GM12878 (cell line): ENCODE results near the gene CCDC88A. TPM values are rescaled to one million over a fixed set of nuclear protein-coding genes. Genes with fewer than 3 reads are reported as not detected.

Experiments
- BMI1 ChIP-seq: fragments of 450-650 bp; IDR thresholded peaks from 2 replicates; pipeline ENCODE4 v1.6.1; 2016; ENCODE audit warnings: mild to moderate bottlenecking, moderate library complexity, borderline replicate concordance
- EP300 ChIP-seq, 2 experiments: fragments of 150-350 bp in 1 of 2; IDR thresholded peaks; 2 replicates each; pipeline ENCODE4 v1.6.1; 2011 to 2012; ENCODE audit warnings: low read depth in 2 of 2, low read length in 2 of 2, borderline replicate concordance in 1 of 2, improper control_type of control experiment in 1 of 2, inconsistent platforms in 1 of 2; ENCODE audit not compliant: control insufficient read depth in 1 of 2
- FOS ChIP-seq: IDR thresholded peaks from 3 replicates; pipeline ENCODE4 v1.6.1; 2011; ENCODE audit warnings: borderline replicate concordance; ENCODE audit not compliant: insufficient read length; ENCODE audit errors: extremely low read depth
- MEF2B ChIP-seq: fragments of 450-650 bp; IDR thresholded peaks from 2 replicates; pipeline ENCODE4 v1.6.1; 2018; ENCODE audit warnings: mild to moderate bottlenecking, moderate library complexity; ENCODE audit not compliant: partially characterized antibody, poor library complexity, severe bottlenecking
- MYC ChIP-seq: IDR thresholded peaks from 2 replicates; pipeline ENCODE4 v1.6.1; 2011; ENCODE audit warnings: mild to moderate bottlenecking, low read length, moderate library complexity, inconsistent platforms; ENCODE audit not compliant: insufficient read depth, insufficient replicate concordance, insufficient read length, severe bottlenecking
- NR2C1 ChIP-seq: fragments of 450-650 bp; IDR thresholded peaks from 2 replicates; pipeline ENCODE4 v1.6.1; 2017; ENCODE audit warnings: antibody characterized with exemption, mild to moderate bottlenecking, moderate library complexity
- RAD51 ChIP-seq: fragments of 450-650 bp; IDR thresholded peaks from 2 replicates; pipeline ENCODE4 v1.6.1; 2016; ENCODE audit warnings: moderate library complexity, mild to moderate bottlenecking, inconsistent platforms
- SMAD5 ChIP-seq: IDR thresholded peaks from 2 replicates; pipeline ENCODE4 v1.6.1; 2016; ENCODE audit warnings: antibody characterized with exemption, low read depth
- STAT3 ChIP-seq: IDR thresholded peaks from 2 replicates; pipeline ENCODE4 v1.6.1; 2011; ENCODE audit warnings: low read depth, low read length, improper control_type of control experiment
- SUPT20H ChIP-seq: IDR thresholded peaks from 2 replicates; pipeline ENCODE4 v1.6.1; 2011; ENCODE audit warnings: low read depth, mild to moderate bottlenecking, low read length, moderate library complexity, borderline replicate concordance; ENCODE audit not compliant: control insufficient read depth
- SUZ12 ChIP-seq: fragments of 200-600 bp; sonication (generic); IDR thresholded peaks from one replicate; pipeline ENCODE4 v1.6.1; 2018; ENCODE audit warnings: antibody characterized with exemption, mild to moderate bottlenecking; ENCODE audit not compliant: unreplicated experiment
- TAF1 ChIP-seq: IDR thresholded peaks from 2 replicates; pipeline ENCODE4 v1.6.1; 2011; ENCODE audit warnings: mild to moderate bottlenecking, low read depth, low read length, borderline replicate concordance
- ZNF622 ChIP-seq: fragments of 450-650 bp; IDR thresholded peaks from 2 replicates; pipeline ENCODE4 v1.6.1; 2017; ENCODE audit warnings: mild to moderate bottlenecking, inconsistent platforms
- polyA plus RNA-seq, 11 experiments: library from polyadenylated mRNA; depleted of rRNA in 4 of 11; unstranded in 6 of 11; stranded (reverse) in 5 of 11; fragments of >200 nt; fragmentation: Nextera tagmentation in 4 of 11; fragmentation: Illumina TruSeq in 1 of 11; extraction: Ambion mirVana in 4 of 11; extraction: Trizol in 1 of 11; gene quantifications; 1 replicate in 1 of 11; 2 replicates in 10 of 11; pipeline versions ENCODE4 v1.2.1 to v1.2.3, GENCODE V29; 2011 to 2016; ENCODE audit warnings: inconsistent platforms in 2 of 11, missing spikeins in 2 of 11, low read depth in 1 of 11
- total RNA-seq, 4 experiments: library from RNA; depleted of rRNA in 3 of 4; stranded (reverse); fragments of >200 nt in 3 of 4; fragmentation: Illumina TruSeq in 1 of 4; extraction: Trizol in 1 of 4; gene quantifications; 2 replicates each; pipeline versions ENCODE4 v1.2.1 to v1.2.3, GENCODE V29; 2013 to 2021
- TF ChIP-seq, protein P1 (sequence below): fragments of 450-650 bp; conservative IDR thresholded peaks from 2 replicates; pipeline ENCODE4 v1.6.1; 2017; ENCODE audit warnings: mild to moderate bottlenecking, moderate library complexity
- TF ChIP-seq, protein P2 (sequence below): IDR thresholded peaks from 2 replicates; pipeline ENCODE4 v1.6.1; 2011; ENCODE audit warnings: low read depth, low read length, improper control_type of control experiment, borderline replicate concordance
- TF ChIP-seq, protein P3 (sequence below): fragments of 450-650 bp; formaldehyde crosslinking; IDR thresholded peaks from 2 replicates; pipeline ENCODE4 v1.5.0; 2022; ENCODE audit warnings: mild to moderate bottlenecking, missing genetic modification characterization

CCDC88A gene
- total and polyA plus RNA-seq, 10 of the 15 experiments (the other 5 are each of a cell fraction or from before 2014, with no cell fraction given) = 1.8 to 71.6 (median 45.9) TPM

DNA sequence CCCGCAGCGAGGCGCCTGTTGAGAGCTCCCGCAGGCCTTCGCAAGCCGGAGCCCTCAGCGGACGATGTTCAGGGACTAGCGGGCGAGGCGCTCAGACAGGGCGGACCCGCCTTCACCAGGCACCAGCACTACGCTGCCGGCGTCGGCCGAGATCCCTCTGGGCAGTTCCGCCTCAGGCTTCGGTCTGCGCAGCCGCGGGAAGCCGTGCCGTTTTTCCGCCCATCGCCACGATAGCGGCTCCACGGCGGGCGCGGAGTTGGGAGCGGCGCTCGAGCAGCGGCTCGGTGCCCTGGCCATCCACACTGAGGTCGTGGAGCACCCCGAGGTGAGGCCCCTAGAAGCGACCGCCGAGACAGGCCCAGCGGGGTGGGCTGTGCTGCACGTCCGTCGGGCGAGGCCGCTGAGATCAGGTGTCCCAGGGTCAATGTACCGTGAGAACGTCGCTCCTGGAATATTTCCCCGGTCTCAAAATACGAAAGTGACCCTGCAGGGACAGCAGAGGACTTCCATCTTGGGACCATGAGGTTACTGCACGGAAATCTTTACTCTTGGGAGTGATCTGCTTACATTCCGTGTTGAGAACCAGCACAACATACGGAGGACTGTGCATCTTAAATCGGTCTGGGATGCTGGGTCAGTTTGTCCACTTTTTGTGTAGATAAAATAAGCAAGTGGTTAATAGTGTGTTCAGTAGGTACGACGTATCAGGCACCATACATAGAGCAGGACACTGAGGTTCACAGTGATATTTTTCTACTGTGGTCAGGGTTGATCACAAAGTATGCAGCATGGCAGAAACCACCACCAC lies 137.3 kb downstream of the CCDC88A start (continued):
- TF ChIP-seq, protein P1, sequence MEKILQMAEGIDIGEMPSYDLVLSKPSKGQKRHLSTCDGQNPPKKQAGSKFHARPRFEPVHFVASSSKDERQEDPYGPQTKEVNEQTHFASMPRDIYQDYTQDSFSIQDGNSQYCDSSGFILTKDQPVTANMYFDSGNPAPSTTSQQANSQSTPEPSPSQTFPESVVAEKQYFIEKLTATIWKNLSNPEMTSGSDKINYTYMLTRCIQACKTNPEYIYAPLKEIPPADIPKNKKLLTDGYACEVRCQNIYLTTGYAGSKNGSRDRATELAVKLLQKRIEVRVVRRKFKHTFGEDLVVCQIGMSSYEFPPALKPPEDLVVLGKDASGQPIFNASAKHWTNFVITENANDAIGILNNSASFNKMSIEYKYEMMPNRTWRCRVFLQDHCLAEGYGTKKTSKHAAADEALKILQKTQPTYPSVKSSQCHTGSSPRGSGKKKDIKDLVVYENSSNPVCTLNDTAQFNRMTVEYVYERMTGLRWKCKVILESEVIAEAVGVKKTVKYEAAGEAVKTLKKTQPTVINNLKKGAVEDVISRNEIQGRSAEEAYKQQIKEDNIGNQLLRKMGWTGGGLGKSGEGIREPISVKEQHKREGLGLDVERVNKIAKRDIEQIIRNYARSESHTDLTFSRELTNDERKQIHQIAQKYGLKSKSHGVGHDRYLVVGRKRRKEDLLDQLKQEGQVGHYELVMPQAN = peak; percentile 56
- TF ChIP-seq BMI1 (no peak; the same call in 1 of the 2 replicates), MEF2B (no peak), NR2C1 (no peak), STAT3 (no peak), ZNF622 (no peak), MYC (no peak), SUPT20H (no peak), RAD51 (no peak), TAF1 (peak; percentile 82; the same call in 1 of the 2 replicates), SUZ12 (no peak), SMAD5 (peak; percentile 73; the same call in 1 of the 2 replicates), EP300 (IDR thresholded peaks at IDR 0.05; ENCODE audit: borderline replicate concordance in 1 of 2, control insufficient read depth in 1 of 2, low read depth in 2 of 2, low read length in 2 of 2) (no peak), FOS (no peak)
- TF ChIP-seq, protein P2, sequence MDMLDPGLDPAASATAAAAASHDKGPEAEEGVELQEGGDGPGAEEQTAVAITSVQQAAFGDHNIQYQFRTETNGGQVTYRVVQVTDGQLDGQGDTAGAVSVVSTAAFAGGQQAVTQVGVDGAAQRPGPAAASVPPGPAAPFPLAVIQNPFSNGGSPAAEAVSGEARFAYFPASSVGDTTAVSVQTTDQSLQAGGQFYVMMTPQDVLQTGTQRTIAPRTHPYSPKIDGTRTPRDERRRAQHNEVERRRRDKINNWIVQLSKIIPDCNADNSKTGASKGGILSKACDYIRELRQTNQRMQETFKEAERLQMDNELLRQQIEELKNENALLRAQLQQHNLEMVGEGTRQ = no peak
- TF ChIP-seq, protein P3, sequence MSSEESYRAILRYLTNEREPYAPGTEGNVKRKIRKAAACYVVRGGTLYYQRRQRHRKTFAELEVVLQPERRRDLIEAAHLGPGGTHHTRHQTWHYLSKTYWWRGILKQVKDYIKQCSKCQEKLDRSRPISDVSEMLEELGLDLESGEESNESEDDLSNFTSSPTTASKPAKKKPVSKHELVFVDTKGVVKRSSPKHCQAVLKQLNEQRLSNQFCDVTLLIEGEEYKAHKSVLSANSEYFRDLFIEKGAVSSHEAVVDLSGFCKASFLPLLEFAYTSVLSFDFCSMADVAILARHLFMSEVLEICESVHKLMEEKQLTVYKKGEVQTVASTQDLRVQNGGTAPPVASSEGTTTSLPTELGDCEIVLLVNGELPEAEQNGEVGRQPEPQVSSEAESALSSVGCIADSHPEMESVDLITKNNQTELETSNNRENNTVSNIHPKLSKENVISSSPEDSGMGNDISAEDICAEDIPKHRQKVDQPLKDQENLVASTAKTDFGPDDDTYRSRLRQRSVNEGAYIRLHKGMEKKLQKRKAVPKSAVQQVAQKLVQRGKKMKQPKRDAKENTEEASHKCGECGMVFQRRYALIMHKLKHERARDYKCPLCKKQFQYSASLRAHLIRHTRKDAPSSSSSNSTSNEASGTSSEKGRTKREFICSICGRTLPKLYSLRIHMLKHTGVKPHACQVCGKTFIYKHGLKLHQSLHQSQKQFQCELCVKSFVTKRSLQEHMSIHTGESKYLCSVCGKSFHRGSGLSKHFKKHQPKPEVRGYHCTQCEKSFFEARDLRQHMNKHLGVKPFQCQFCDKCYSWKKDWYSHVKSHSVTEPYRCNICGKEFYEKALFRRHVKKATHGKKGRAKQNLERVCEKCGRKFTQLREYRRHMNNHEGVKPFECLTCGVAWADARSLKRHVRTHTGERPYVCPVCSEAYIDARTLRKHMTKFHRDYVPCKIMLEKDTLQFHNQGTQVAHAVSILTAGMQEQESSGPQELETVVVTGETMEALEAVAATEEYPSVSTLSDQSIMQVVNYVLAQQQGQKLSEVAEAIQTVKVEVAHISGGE (CRISPR knock-in tag) = no peak
- TF ChIP-seq, all 136 proteins: peak for 39
